SU-DHL-6 (cell line): ENCODE measurements around the gene AKAP6.

Experiments used
- H2AFZ ChIP-seq: fragments of 200-600 bp; sonication (generic); 2 replicates; pipeline ENCODE4 v1.6.1; 2014; ENCODE audit warnings: low read depth, mild to moderate bottlenecking, moderate library complexity, mixed read lengths, antibody characterized with exemption, low read length; ENCODE audit not compliant: severe bottlenecking
- H3F3A ChIP-seq: fragments of 200-600 bp; shearing (Covaris generic); 2 replicates; pipeline ENCODE4 v1.6.0; 2016; ENCODE audit warnings: antibody characterized with exemption, mild to moderate bottlenecking; ENCODE audit not compliant: insufficient read depth
- H3K27ac ChIP-seq: fragments of 200-600 bp; sonication (generic); 2 replicates; pipeline ENCODE4 v1.5.1; 2016; ENCODE audit warnings: low read depth, mild to moderate bottlenecking, low read length, moderate library complexity, mixed read lengths
- H3K27me3 ChIP-seq: fragments of 200-600 bp; sonication (generic), shearing (Covaris generic); 2 replicates; pipeline ENCODE4 v1.6.0; 2014; ENCODE audit warnings: mild to moderate bottlenecking, low read length
- H3K36me3 ChIP-seq: fragments of 200-600 bp; sonication (generic); 2 replicates; pipeline ENCODE4 v1.6.1; 2014; ENCODE audit warnings: mild to moderate bottlenecking, low read length, mixed read lengths
- H3K4me2 ChIP-seq: fragments of 300-600, 200-600 bp; shearing (Covaris generic), sonication (generic); 2 replicates; pipeline ENCODE4 v1.6.0; 2014; ENCODE audit warnings: low read length, low read depth, mild to moderate bottlenecking; ENCODE audit not compliant: poor library complexity, severe bottlenecking
- H3K4me3 ChIP-seq: fragments of 200-600 bp; sonication (generic); 2 replicates; pipeline ENCODE4 v1.5.1; 2014; ENCODE audit warnings: antibody characterized with exemption, low read length, mild to moderate bottlenecking, mixed read lengths; ENCODE audit not compliant: insufficient read depth, poor library complexity, severe bottlenecking
- H3K79me2 ChIP-seq: fragments of 200-600 bp; sonication (generic); 2 replicates; pipeline ENCODE4 v1.6.1; 2014; ENCODE audit warnings: mild to moderate bottlenecking, low read length, moderate library complexity; ENCODE audit not compliant: insufficient read depth
- H3K9ac ChIP-seq: fragments of 200-600 bp; sonication (generic); 2 replicates; pipeline ENCODE4 v1.7.0; 2014; ENCODE audit warnings: mild to moderate bottlenecking, low read length
- H3K9me2 ChIP-seq: fragments of 200-600 bp; sonication (generic); replicated peaks from 2 replicates; pipeline ENCODE4 v1.6.1; 2014; ENCODE audit warnings: low read length; ENCODE audit not compliant: insufficient read depth
- H3K9me3 ChIP-seq: fragments of 200-600 bp; sonication (generic); 2 replicates; pipeline ENCODE4 v1.6.1; 2014; ENCODE audit warnings: low read length, mixed read lengths; ENCODE audit not compliant: insufficient read depth
- H4K20me1 ChIP-seq: fragments of 200-600 bp; sonication (generic); 2 replicates; pipeline ENCODE4 v1.6.1; 2014; ENCODE audit warnings: low read depth, mild to moderate bottlenecking, antibody characterized with exemption, low read length, moderate library complexity, mixed read lengths
- EZH2phosphoT487 ChIP-seq: fragments of 200-600 bp; sonication (generic), shearing (Covaris generic); conservative IDR thresholded peaks from 2 replicates; pipeline ENCODE4 v1.6.1; 2018; ENCODE audit warnings: mild to moderate bottlenecking, antibody characterized with exemption, low read length, moderate library complexity, mixed read lengths
- TF ChIP-seq, protein P1 (sequence below): fragments of 200-600 bp; sonication (generic); IDR thresholded peaks from one replicate; pipeline ENCODE4 v1.5.1; 2017; ENCODE audit warnings: antibody characterized with exemption, mild to moderate bottlenecking, low read length, moderate library complexity; ENCODE audit not compliant: insufficient read depth, poor library complexity, severe bottlenecking

AKAP6 gene

DNA sequence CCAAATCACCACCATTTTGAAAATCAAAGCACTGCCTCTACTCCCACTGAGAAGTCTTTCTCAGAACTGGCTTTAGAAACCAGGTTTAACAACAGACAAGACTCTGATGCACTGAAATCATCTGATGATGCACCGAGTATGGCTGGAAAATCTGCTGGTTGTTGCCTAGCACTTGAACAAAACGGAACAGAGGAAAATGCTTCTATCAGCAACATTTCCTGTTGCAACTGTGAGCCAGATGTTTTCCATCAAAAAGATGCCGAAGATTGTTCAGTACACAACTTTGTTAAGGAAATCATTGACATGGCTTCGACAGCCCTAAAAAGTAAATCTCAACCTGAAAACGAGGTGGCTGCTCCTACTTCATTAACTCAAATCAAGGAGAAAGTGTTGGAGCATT lies 494.6 kb downstream of the AKAP6 start:
- no peaks in the 10 kb centered on the region for H3F3A ChIP-seq

DNA sequence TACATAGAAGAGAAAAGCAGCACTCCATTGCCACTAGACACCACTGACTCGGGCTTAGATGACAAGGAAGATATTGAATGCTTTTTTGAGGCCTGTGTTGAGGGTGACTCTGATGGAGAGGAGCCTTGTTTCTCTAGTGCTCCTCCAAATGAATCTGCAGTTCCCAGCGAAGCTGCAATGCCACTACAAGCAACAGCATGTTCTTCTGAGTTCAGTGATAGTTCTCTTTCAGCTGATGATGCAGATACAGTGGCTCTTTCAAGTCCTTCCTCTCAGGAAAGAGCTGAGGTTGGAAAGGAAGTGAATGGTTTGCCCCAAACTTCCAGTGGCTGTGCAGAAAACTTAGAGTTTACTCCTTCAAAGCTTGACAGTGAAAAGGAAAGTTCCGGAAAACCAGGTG lies 495.1 kb downstream of the AKAP6 start:
- no peaks in the 10 kb centered on the region for H3K9me3 ChIP-seq
- TF ChIP-seq EZH2phosphoT487, result no peak
- TF ChIP-seq, protein P1, sequence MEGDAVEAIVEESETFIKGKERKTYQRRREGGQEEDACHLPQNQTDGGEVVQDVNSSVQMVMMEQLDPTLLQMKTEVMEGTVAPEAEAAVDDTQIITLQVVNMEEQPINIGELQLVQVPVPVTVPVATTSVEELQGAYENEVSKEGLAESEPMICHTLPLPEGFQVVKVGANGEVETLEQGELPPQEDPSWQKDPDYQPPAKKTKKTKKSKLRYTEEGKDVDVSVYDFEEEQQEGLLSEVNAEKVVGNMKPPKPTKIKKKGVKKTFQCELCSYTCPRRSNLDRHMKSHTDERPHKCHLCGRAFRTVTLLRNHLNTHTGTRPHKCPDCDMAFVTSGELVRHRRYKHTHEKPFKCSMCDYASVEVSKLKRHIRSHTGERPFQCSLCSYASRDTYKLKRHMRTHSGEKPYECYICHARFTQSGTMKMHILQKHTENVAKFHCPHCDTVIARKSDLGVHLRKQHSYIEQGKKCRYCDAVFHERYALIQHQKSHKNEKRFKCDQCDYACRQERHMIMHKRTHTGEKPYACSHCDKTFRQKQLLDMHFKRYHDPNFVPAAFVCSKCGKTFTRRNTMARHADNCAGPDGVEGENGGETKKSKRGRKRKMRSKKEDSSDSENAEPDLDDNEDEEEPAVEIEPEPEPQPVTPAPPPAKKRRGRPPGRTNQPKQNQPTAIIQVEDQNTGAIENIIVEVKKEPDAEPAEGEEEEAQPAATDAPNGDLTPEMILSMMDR, result no peak

More for the DNA sequence above, 494.6 kb downstream of the AKAP6 start:
- Histone ChIP-seq H3K9ac (no peak overlapping the region), H3K9me2 (no peaks in the 10 kb centered on the region), H3K4me2 (no peak overlapping the region), H2AFZ (no peak overlapping the region), H3K27me3 (no peaks in the 10 kb centered on the region), H3K9me3 (no peaks in the 10 kb centered on the region), H3K79me2 (no peaks in the 10 kb centered on the region), H3K4me3 (no peak overlapping the region), H3K27ac (no peak overlapping the region), H3K36me3 (no peaks in the 10 kb centered on the region), H4K20me1 (no peaks in the 10 kb centered on the region)
- TF ChIP-seq, protein P1, result no peak

GRCh38 chr14:32825058-32825457 lies 496.0 kb downstream of the AKAP6 start:
- Histone ChIP-seq H4K20me1 (no peaks in the 10 kb centered on the region), H3K27me3 (no peaks in the 10 kb centered on the region), H3K9ac (no peak overlapping the region), H3K79me2 (no peaks in the 10 kb centered on the region), H3K9me3 (no peaks in the 10 kb centered on the region), H3F3A (no peaks in the 10 kb centered on the region), H3K4me3 (no peak overlapping the region), H3K4me2 (no peak overlapping the region), H3K9me2 (no peaks in the 10 kb centered on the region), H3K27ac (no peak overlapping the region), H3K36me3 (no peaks in the 10 kb centered on the region), H2AFZ (no peak overlapping the region)
- TF ChIP-seq EZH2phosphoT487, result no peak
- TF ChIP-seq, protein P1, result no peak

More for the DNA sequence above, 495.1 kb downstream of the AKAP6 start:
- no peaks in the 10 kb centered on the region for H3K9me2 ChIP-seq
- no peaks in the 10 kb centered on the region for H3K27me3 ChIP-seq
- no peak overlapping the region for H2AFZ ChIP-seq
- no peaks in the 10 kb centered on the region for H3K79me2 ChIP-seq
- H3K4me3 ChIP-seq, result no peak overlapping the region
- H3F3A ChIP-seq, result no peaks in the 10 kb centered on the region
- no peak overlapping the region for H3K9ac ChIP-seq
- no peak overlapping the region for H3K4me2 ChIP-seq
- no peaks in the 10 kb centered on the region for H4K20me1 ChIP-seq
- H3K36me3 ChIP-seq, result no peaks in the 10 kb centered on the region
- no peak overlapping the region for H3K27ac ChIP-seq
